GM23338 (cell line): ENCODE results near the gene LRCH3. TPM values are rescaled to one million over a fixed set of nuclear protein-coding genes. Genes with fewer than 3 reads are reported as not detected.
A peak's percentile ranks its signal among the peaks of the same experiment; 100 is the strongest.

Source experiments
- ATAC-seq: fragments of 200-7000 bp; cut with Tn5 transposase; 3 replicates; pipeline ENCODE4 v1.9.1; 2020
- DNase-seq: peaks from one replicate; pipeline ENCODE4 v3.0.0-alpha.2; 2015; ENCODE audit warnings: low spot score
- H2AFZ ChIP-seq: fragments of 200-600 bp; sonication (generic); 2 replicates; pipeline ENCODE4 v1.8.0; 2016; ENCODE audit warnings: antibody characterized with exemption, mild to moderate bottlenecking, moderate library complexity
- H3F3A ChIP-seq: fragments of 200-600 bp; sonication (generic); replicated peaks from 2 replicates; pipeline ENCODE4 v1.8.0; 2017; ENCODE audit warnings: antibody characterized with exemption, mixed run types, low read depth
- H3K27ac ChIP-seq: fragments of 200-600 bp; sonication (generic); 2 replicates; pipeline ENCODE4 v1.6.1; 2016; ENCODE audit warnings: low read depth
- H3K27me3 ChIP-seq: fragments of 200-600 bp; sonication (generic); 2 replicates; pipeline ENCODE4 v1.8.0; 2016; ENCODE audit warnings: mild to moderate bottlenecking, mixed run types, moderate library complexity; ENCODE audit not compliant: insufficient read depth
- H3K36me3 ChIP-seq: fragments of 200-600 bp; sonication (generic); 2 replicates; pipeline ENCODE4 v1.8.0; 2016; ENCODE audit warnings: mild to moderate bottlenecking; ENCODE audit not compliant: insufficient read depth
- H3K4me1 ChIP-seq: fragments of 200-600 bp; sonication (generic); 2 replicates; pipeline ENCODE4 v1.8.0; 2016; ENCODE audit warnings: mild to moderate bottlenecking, moderate library complexity; ENCODE audit not compliant: insufficient read depth
- H3K4me2 ChIP-seq: fragments of 200-600 bp; sonication (generic); 2 replicates; pipeline ENCODE4 v1.7.1; 2017; ENCODE audit warnings: mixed run types
- H3K4me3 ChIP-seq: fragments of 200-600 bp; sonication (generic); 2 replicates; pipeline ENCODE4 v1.6.1; 2016; ENCODE audit warnings: mixed run types
- H3K79me2 ChIP-seq: fragments of 200-600 bp; sonication (generic); replicated peaks from 2 replicates; pipeline ENCODE4 v1.8.0; 2017; ENCODE audit warnings: mild to moderate bottlenecking; ENCODE audit not compliant: insufficient read depth
- H3K9me2 ChIP-seq: fragments of 200-600 bp; sonication (generic); 2 replicates; pipeline ENCODE4 v1.8.0; 2017; ENCODE audit not compliant: insufficient read depth
- H4K20me1 ChIP-seq: fragments of 200-600 bp; sonication (generic); replicated peaks from 2 replicates; pipeline ENCODE4 v1.8.0; 2017; ENCODE audit warnings: mild to moderate bottlenecking; ENCODE audit not compliant: insufficient read depth
- H3K27ac Mint-ChIP-seq: 2 replicates; pipeline ENCODE4 v1.8.0; 2020; ENCODE audit warnings: inconsistent platforms, mild to moderate bottlenecking, moderate library complexity, mixed read lengths
- H3K27me3 Mint-ChIP-seq: 3 replicates; pipeline ENCODE4 v1.8.0; 2022; ENCODE audit warnings: low read depth, mild to moderate bottlenecking, moderate library complexity, mixed read lengths, inconsistent platforms; ENCODE audit not compliant: insufficient read depth, poor library complexity
- H3K36me3 Mint-ChIP-seq: 3 replicates; pipeline ENCODE4 v1.8.0; 2021; ENCODE audit warnings: low read depth, mild to moderate bottlenecking, inconsistent platforms, moderate library complexity, mixed read lengths
- H3K4me1 Mint-ChIP-seq: 3 replicates; pipeline ENCODE4 v1.8.0; 2020; ENCODE audit warnings: mild to moderate bottlenecking, inconsistent platforms, mixed read lengths
- H3K4me3 Mint-ChIP-seq: 3 replicates; pipeline ENCODE4 v1.8.0; 2021; ENCODE audit warnings: moderate library complexity, mild to moderate bottlenecking, inconsistent platforms, mixed read lengths
- H3K9me3 Mint-ChIP-seq: 3 replicates; pipeline ENCODE4 v1.8.0; 2020; ENCODE audit warnings: moderate library complexity, mild to moderate bottlenecking, inconsistent platforms, mixed read lengths
- CREB1 ChIP-seq: fragments of 250-450 bp; sonication (Bioruptor Pico); IDR thresholded peaks from 2 replicates; pipeline ENCODE4 v1.5.0; 2020; ENCODE audit warnings: low read depth, mild to moderate bottlenecking, moderate library complexity
- CTCF ChIP-seq, 2 experiments: fragments of 200-600 bp in 1 of 2; sonication (generic) in 1 of 2; conservative IDR thresholded peaks; 2 replicates each; pipeline versions ENCODE4 v1.5.1 to v1.6.1; 2016 to 2017; ENCODE audit warnings: antibody characterized with exemption in 2 of 2, low read depth in 2 of 2, mild to moderate bottlenecking in 2 of 2, moderate library complexity in 1 of 2
- EZH2 ChIP-seq: fragments of 200-600 bp; sonication (generic); IDR thresholded peaks from one replicate; pipeline ENCODE4 v1.8.0; 2017; ENCODE audit warnings: antibody characterized with exemption, mild to moderate bottlenecking, low read depth; ENCODE audit not compliant: unreplicated experiment
- EZH2phosphoT487 ChIP-seq: fragments of 200-600 bp; sonication (generic); IDR thresholded peaks from one replicate; pipeline ENCODE4 v1.8.1; 2018; ENCODE audit warnings: antibody characterized with exemption; ENCODE audit not compliant: unreplicated experiment
- JUNB ChIP-seq: IDR thresholded peaks from one replicate; pipeline ENCODE4 v1.6.1; 2016; ENCODE audit warnings: antibody characterized with exemption; ENCODE audit not compliant: unreplicated experiment
- NANOG ChIP-seq: IDR thresholded peaks from 2 replicates; pipeline ENCODE4 v1.6.1; 2016; ENCODE audit warnings: antibody characterized with exemption, borderline replicate concordance
- POLR2AphosphoS5 ChIP-seq: IDR thresholded peaks from 2 replicates; pipeline ENCODE4 v1.6.1; 2016; ENCODE audit warnings: antibody characterized with exemption, low read depth
- REST ChIP-seq: IDR thresholded peaks from one replicate; pipeline ENCODE4 v1.6.1; 2018; ENCODE audit warnings: antibody characterized with exemption; ENCODE audit not compliant: unreplicated experiment
- STAT1 ChIP-seq: IDR thresholded peaks from one replicate; pipeline ENCODE4 v1.6.1; 2016; ENCODE audit warnings: antibody characterized with exemption; ENCODE audit not compliant: unreplicated experiment
- ZNF114 ChIP-seq: fragments of 250-450 bp; sonication (Bioruptor Pico); IDR thresholded peaks from 2 replicates; pipeline ENCODE4 v1.5.0; 2020; ENCODE audit warnings: mild to moderate bottlenecking, moderate library complexity
- ZNF331 ChIP-seq: fragments of 250-450 bp; sonication (Bioruptor Pico); IDR thresholded peaks from 2 replicates; pipeline ENCODE4 v1.5.0; 2020; ENCODE audit warnings: low read depth, mild to moderate bottlenecking, moderate library complexity
- ZNF462 ChIP-seq: fragments of 250-450 bp; sonication (Bioruptor Pico); IDR thresholded peaks from 2 replicates; pipeline ENCODE4 v1.5.0; 2020; ENCODE audit warnings: mild to moderate bottlenecking, moderate library complexity
- polyA plus RNA-seq: library from polyadenylated mRNA; unstranded; fragments of >200 nt; fragmentation: Nextera tagmentation; extraction: Ambion mirVana; gene quantifications from 2 replicates; pipeline ENCODE4 v1.2.1, GENCODE V29; 2016
- total RNA-seq: library from RNA; depleted of rRNA; stranded (reverse); fragments of >200 nt; shearing (Covaris generic); gene quantifications from 2 replicates; pipeline ENCODE4 v1.2.3, GENCODE V29; 2014
- TF ChIP-seq, protein P1 (sequence below): IDR thresholded peaks from 2 replicates; pipeline ENCODE4 v1.6.1; 2016; ENCODE audit warnings: antibody characterized with exemption

LRCH3 gene
- total and polyA plus RNA-seq, 2 experiments from 2014 or later: 22.9 to 60.0 TPM

DNA sequence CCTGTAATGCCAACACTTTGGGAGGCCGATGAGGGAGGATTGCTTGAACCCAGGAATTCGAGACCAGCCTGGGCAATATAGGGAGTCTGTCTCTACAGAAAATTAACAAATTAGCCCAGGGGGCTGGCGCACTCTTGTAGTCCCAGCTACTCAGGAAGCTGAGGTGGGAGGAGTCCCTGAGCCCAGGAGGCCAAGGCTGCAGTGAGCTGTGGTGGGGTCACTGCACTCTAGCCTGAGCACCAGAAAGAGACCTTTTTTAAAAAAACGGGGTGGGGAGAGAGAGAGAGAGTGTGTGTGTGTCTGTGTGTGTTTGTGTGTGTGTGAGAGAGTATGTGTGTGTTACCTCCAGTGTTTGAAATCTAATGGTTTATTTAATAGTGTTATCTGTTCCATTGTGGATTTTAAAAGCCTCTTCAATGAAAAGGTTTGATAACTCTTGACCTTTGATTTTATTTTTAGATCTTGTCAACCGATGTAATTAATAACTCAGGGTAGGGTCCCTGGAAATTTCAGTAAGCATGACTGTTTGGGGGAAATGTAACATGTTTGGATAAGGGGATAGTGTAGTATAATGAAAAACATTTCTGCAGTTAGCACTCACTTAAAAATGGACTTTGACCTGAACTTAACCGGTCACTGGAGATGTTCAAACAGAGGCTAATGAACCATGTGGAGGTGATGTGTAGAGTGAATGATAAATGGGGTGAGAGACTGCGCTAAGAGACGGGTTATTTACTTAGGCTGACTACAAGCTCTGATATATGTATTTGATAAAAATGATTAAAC is 29.7 kb downstream of the LRCH3 start:
- Mint-ChIP-seq H3K4me1 (no peaks in the 10 kb centered on the region; the same call in 2 of the 3 replicates), H3K4me3 (no peak overlapping the region), H3K9me3 (no peaks in the 10 kb centered on the region), H3K27me3 (peaks cover 1% of the 10 kb centered on the region), H3K36me3 (peaks cover 45% of the 10 kb centered on the region), H3K27ac (no peak overlapping the region)
- H3K79me2 ChIP-seq: peaks cover 34% of the 10 kb centered on the region
- no peaks in the 10 kb centered on the region for H3F3A ChIP-seq
- H3K4me1 ChIP-seq: peaks cover 2% of the 10 kb centered on the region
- no peak for DNase-seq
- 0 out of 2 replicates have a peak overlapping the region, but pooled peaks have one; percentile 35 for H3K27ac ChIP-seq
- no peaks in the 10 kb centered on the region for H3K27me3 ChIP-seq
- no peak overlapping the region for H3K4me3 ChIP-seq
- peaks cover under 1% of the 10 kb centered on the region; the same call in 1 of the 2 replicates for H4K20me1 ChIP-seq
- H2AFZ ChIP-seq: no peak overlapping the region
- no peak for ATAC-seq
- peaks cover under 1% of the 10 kb centered on the region; the same call in 1 of the 2 replicates for H3K36me3 ChIP-seq
- no peak overlapping the region for H3K4me2 ChIP-seq
- TF ChIP-seq STAT1 (no peak), EZH2phosphoT487 (no peak), NANOG (no peak), CREB1 (CRISPR knock-in tag) (no peak), JUNB (no peak), POLR2AphosphoS5 (no peak), ZNF462 (CRISPR knock-in tag) (no peak), REST (no peak), EZH2 (no peak), CTCF (conservative IDR thresholded peaks at IDR 0.05; ENCODE audit: low read depth in 2 of 2) (no peak), ZNF114 (CRISPR knock-in tag) (no peak), ZNF331 (CRISPR knock-in tag) (no peak)
- TF ChIP-seq, protein P1, sequence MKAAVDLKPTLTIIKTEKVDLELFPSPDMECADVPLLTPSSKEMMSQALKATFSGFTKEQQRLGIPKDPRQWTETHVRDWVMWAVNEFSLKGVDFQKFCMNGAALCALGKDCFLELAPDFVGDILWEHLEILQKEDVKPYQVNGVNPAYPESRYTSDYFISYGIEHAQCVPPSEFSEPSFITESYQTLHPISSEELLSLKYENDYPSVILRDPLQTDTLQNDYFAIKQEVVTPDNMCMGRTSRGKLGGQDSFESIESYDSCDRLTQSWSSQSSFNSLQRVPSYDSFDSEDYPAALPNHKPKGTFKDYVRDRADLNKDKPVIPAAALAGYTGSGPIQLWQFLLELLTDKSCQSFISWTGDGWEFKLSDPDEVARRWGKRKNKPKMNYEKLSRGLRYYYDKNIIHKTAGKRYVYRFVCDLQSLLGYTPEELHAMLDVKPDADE: no peak
- H3K9me2 ChIP-seq: no peaks in the 10 kb centered on the region
